Smooth muscle cell (in vitro differentiated cells): ENCODE results near the gene SYNE2. TPM values are rescaled to one million over a fixed set of nuclear protein-coding genes. Genes with fewer than 3 reads are reported as not detected.

Experiments
- DNase-seq: peaks from one replicate; lab custom pipeline; 2025; ENCODE audit not compliant: unreplicated experiment; lab: John Stamatoyannopoulos, UW
- H2AFZ ChIP-seq: fragments of 200-600 bp; sonication (generic); 2 replicates; pipeline ENCODE4 v1.6.0; 2016; ENCODE audit warnings: antibody characterized with exemption, low read depth, mild to moderate bottlenecking
- H3F3A ChIP-seq: fragments of 200-600 bp; sonication (generic); 2 replicates; pipeline ENCODE4 v1.6.0; 2017; ENCODE audit warnings: antibody characterized with exemption, low read depth
- H3K27ac ChIP-seq: fragments of 200-600 bp; sonication (generic); 2 replicates; pipeline ENCODE4 v1.5.1; 2016; ENCODE audit warnings: low read depth, mild to moderate bottlenecking
- H3K27me3 ChIP-seq: fragments of 200-600 bp; sonication (generic); 2 replicates; pipeline ENCODE4 v1.6.1; 2016; ENCODE audit warnings: low read depth, mild to moderate bottlenecking
- H3K36me3 ChIP-seq: fragments of 200-600 bp; sonication (generic); 2 replicates; pipeline ENCODE4 v1.5.1; 2016; ENCODE audit warnings: low read depth
- H3K4me1 ChIP-seq: fragments of 200-600 bp; sonication (generic); 2 replicates; pipeline ENCODE4 v1.5.1; 2016; ENCODE audit warnings: low read depth
- H3K4me2 ChIP-seq: fragments of 200-600 bp; sonication (generic); 2 replicates; pipeline ENCODE4 v1.6.0; 2016; ENCODE audit warnings: mild to moderate bottlenecking
- H3K4me3 ChIP-seq: fragments of 200-600 bp; sonication (generic); 2 replicates; pipeline ENCODE4 v1.5.1; 2016; ENCODE audit warnings: mild to moderate bottlenecking
- H3K79me2 ChIP-seq: fragments of 200-600 bp; sonication (generic); 2 replicates; pipeline ENCODE4 v1.6.0; 2016; ENCODE audit warnings: low read depth, mild to moderate bottlenecking
- H3K9ac ChIP-seq: fragments of 200-600 bp; sonication (generic); 2 replicates; pipeline ENCODE4 v1.6.0; 2016; ENCODE audit warnings: low read depth
- H3K9me3 ChIP-seq: fragments of 200-600 bp; sonication (generic); replicated peaks from 2 replicates; pipeline ENCODE4 v1.5.1; 2016; ENCODE audit warnings: low read depth
- H4K20me1 ChIP-seq: fragments of 200-600 bp; sonication (generic); 2 replicates; pipeline ENCODE4 v1.6.0; 2016; ENCODE audit warnings: low read depth
- WGBS: methylation state at CpG from one replicate; pipeline ENCODE4 v1.1.7; 2016; ENCODE audit warnings: low lambda C conversion rate; 5-methylcytosine and 5-hydroxymethylcytosine counted together
- polyA plus RNA-seq: library from polyadenylated mRNA; unstranded; fragments of >200 nt; fragmentation: Nextera tagmentation; extraction: Ambion mirVana; gene quantifications from 2 replicates; pipeline ENCODE4 v1.2.1, GENCODE V29; 2016
- total RNA-seq: library from RNA; depleted of rRNA; stranded (reverse); fragments of >200 nt; gene quantifications from 2 replicates; pipeline ENCODE4 v1.2.3, GENCODE V29; 2014
- TF ChIP-seq, protein P1 (sequence below): fragments of 200-600 bp; sonication (generic); IDR thresholded peaks from 2 replicates; pipeline ENCODE4 v1.5.1; 2017; ENCODE audit warnings: borderline replicate concordance, mild to moderate bottlenecking, antibody characterized with exemption; ENCODE audit not compliant: insufficient read depth, poor library complexity, severe bottlenecking

The SYNE2 gene
- total and polyA plus RNA-seq, 2 experiments from 2014 or later: 4.8 to 20.9 TPM

DNA sequence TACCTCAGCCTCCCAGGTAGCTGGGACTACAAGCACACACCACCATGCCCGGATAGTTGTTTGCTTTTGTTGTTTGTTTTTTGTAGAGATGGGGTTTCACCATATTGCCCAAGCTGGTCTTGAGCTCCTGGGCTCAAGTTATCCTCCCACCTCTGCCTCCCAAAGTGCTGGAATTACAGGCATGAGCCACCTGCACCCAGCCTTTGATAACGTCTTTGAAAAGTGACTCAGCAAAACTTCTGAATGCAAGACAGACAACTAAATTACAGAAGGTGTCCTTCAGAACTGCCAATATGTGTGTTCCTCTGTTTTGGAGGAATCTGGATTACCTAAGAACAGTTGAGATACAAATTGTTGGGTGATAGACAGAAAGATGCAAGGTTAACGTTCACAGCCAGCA is 341.6 kb downstream of the SYNE2 start:
- Histone ChIP-seq H3K9me3 (no peaks in the 10 kb centered on the region), H3K4me1 (peaks cover 10% of the 10 kb centered on the region), H3K9ac (no peak overlapping the region), H3K79me2 (no peaks in the 10 kb centered on the region), H2AFZ (no peak overlapping the region), H3F3A (no peaks in the 10 kb centered on the region), H3K4me3 (no peak overlapping the region), H3K27ac (no peak overlapping the region), H3K27me3 (no peaks in the 10 kb centered on the region), H4K20me1 (no peaks in the 10 kb centered on the region), H3K36me3 (no peaks in the 10 kb centered on the region), H3K4me2 (no peak overlapping the region)
- DNase-seq: no peak
- 73% methylated on average over 3 of the region's 3 CpGs for WGBS
- TF ChIP-seq, protein P1, sequence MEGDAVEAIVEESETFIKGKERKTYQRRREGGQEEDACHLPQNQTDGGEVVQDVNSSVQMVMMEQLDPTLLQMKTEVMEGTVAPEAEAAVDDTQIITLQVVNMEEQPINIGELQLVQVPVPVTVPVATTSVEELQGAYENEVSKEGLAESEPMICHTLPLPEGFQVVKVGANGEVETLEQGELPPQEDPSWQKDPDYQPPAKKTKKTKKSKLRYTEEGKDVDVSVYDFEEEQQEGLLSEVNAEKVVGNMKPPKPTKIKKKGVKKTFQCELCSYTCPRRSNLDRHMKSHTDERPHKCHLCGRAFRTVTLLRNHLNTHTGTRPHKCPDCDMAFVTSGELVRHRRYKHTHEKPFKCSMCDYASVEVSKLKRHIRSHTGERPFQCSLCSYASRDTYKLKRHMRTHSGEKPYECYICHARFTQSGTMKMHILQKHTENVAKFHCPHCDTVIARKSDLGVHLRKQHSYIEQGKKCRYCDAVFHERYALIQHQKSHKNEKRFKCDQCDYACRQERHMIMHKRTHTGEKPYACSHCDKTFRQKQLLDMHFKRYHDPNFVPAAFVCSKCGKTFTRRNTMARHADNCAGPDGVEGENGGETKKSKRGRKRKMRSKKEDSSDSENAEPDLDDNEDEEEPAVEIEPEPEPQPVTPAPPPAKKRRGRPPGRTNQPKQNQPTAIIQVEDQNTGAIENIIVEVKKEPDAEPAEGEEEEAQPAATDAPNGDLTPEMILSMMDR: no peak

DNA sequence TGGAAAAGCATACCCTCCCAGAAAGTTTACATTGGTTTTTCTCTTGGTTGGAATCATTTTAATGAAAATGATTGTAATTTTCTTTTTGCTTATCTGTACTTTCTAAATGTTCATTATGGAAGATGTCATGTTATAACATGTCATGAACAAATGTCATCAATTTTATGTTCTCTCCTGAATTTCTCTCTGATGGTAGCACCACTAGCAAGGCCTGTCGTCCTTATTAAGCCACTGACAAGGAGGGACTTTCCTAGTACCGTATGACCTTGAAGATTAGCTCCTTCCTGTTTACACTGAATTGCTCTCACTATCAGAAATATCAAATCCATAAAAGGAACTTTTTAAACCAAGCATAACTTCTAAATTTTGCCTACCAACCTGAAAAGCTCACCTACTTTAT is 342.4 kb downstream of the SYNE2 start:
- Histone ChIP-seq H3K9ac (no peak overlapping the region), H3K4me2 (no peak overlapping the region), H3K9me3 (no peaks in the 10 kb centered on the region), H3K27me3 (no peaks in the 10 kb centered on the region), H2AFZ (no peak overlapping the region), H4K20me1 (no peaks in the 10 kb centered on the region), H3K27ac (no peak overlapping the region), H3F3A (no peaks in the 10 kb centered on the region), H3K4me1 (peaks cover 15% of the 10 kb centered on the region), H3K79me2 (no peaks in the 10 kb centered on the region), H3K36me3 (no peaks in the 10 kb centered on the region), H3K4me3 (no peak overlapping the region)
- TF ChIP-seq, protein P1: no peak
- WGBS: 24% methylated on average over 2 of the region's 2 CpGs
- DNase-seq: no peak

- no peaks in the 10 kb centered on the region for H3F3A ChIP-seq
- no peaks in the 10 kb centered on the region for H3K27me3 ChIP-seq
- H4K20me1 ChIP-seq: no peaks in the 10 kb centered on the region
- no peak for DNase-seq
- no peaks in the 10 kb centered on the region for H3K79me2 ChIP-seq
- TF ChIP-seq, protein P1: no peak
- no peaks in the 10 kb centered on the region for H3K9me3 ChIP-seq
- H3K4me3 ChIP-seq: no peak overlapping the region
- H3K4me2 ChIP-seq: peak overlapping the region; percentile 83
- no peaks in the 10 kb centered on the region for H3K36me3 ChIP-seq
- H3K27ac ChIP-seq: peak overlapping the region; percentile 54
- peak overlapping the region; percentile 67 for H2AFZ ChIP-seq
- WGBS: 82% methylated on average over 5 of the region's 5 CpGs
- H3K9ac ChIP-seq: no peak overlapping the region
- H3K4me1 ChIP-seq: peaks cover 18% of the 10 kb centered on the region
These were observed 343.3 kb downstream of the SYNE2 start for GRCh38 chr14:64196056-64196455.

- H3K36me3 ChIP-seq: no peaks in the 10 kb centered on the region
- H3K27me3 ChIP-seq: no peaks in the 10 kb centered on the region
- peak overlapping the region; percentile 54 for H3K27ac ChIP-seq
- no peaks in the 10 kb centered on the region for H3K9me3 ChIP-seq
- peak overlapping the region; percentile 83 for H3K4me2 ChIP-seq
- H3F3A ChIP-seq: no peaks in the 10 kb centered on the region
- no peaks in the 10 kb centered on the region for H4K20me1 ChIP-seq
- H2AFZ ChIP-seq: peak overlapping the region; percentile 67
- TF ChIP-seq, protein P1: no peak
- peaks cover 18% of the 10 kb centered on the region for H3K4me1 ChIP-seq
- peak overlapping the region; percentile 53 for H3K9ac ChIP-seq
- peak overlapping the region; percentile 53 for H3K4me3 ChIP-seq
- no peaks in the 10 kb centered on the region for H3K79me2 ChIP-seq
- peak; percentile 62 for DNase-seq
- 8% methylated on average over 20 of the region's 20 CpGs for WGBS
These were observed 344.1 kb downstream of the SYNE2 start for GRCh38 chr14:64196814-64197411.
